Psoas muscle (tissue), 8 donors: ENCODE data around the gene TMUB1. TPM values are rescaled to one million over a fixed set of nuclear protein-coding genes. Genes with fewer than 3 reads are reported as not detected.

Source experiments
- ATAC-seq, 4 donors: fragments of 200-7000 bp; cut with Tn5 transposase; one replicate each; pipeline ENCODE4 v1.9.1; 2020; ENCODE audit warnings: moderate library complexity in 3 of 4, mild to moderate bottlenecking in 2 of 4
- DNase-seq, 2 donors: peaks; one replicate each; pipeline ENCODE4 v3.0.0-alpha.2; 2020
- H3K27ac ChIP-seq: fragments of 200-600 bp; one replicate; pipeline ENCODE4 v1.8.0; 2022
- H3K27me3 ChIP-seq, 3 donors: fragments of 200-600 bp in 1 of 3; one replicate each; pipeline versions ENCODE4 v1.6.1 to v1.8.0; 2013 to 2022; ENCODE audit warnings: low read length in 2 of 3, mild to moderate bottlenecking in 2 of 3, moderate library complexity in 1 of 3; ENCODE audit not compliant: insufficient read depth in 3 of 3
- H3K36me3 ChIP-seq, 2 donors: fragments of 200-600 bp in 1 of 2; one replicate each; pipeline versions ENCODE4 v1.6.1 to v1.8.0; 2013 to 2022; ENCODE audit warnings: low read depth in 1 of 2, mild to moderate bottlenecking in 1 of 2, moderate library complexity in 1 of 2; ENCODE audit not compliant: insufficient read depth in 1 of 2
- H3K4me1 ChIP-seq: fragments of 200-600 bp; one replicate; pipeline ENCODE4 v1.8.0; 2022
- H3K4me3 ChIP-seq: fragments of 200-600 bp; one replicate; pipeline ENCODE4 v1.8.0; 2022; ENCODE audit warnings: mild to moderate bottlenecking
- H3K9me3 ChIP-seq: fragments of 200-600 bp; one replicate; pipeline ENCODE4 v1.8.0; 2022
- CTCF ChIP-seq: fragments of 200-600 bp; IDR thresholded peaks from one replicate; pipeline ENCODE4 v1.8.0; 2022; ENCODE audit warnings: antibody characterized with exemption
- WGBS, 3 donors: extraction: QIAGEN DNeasy Blood & Tissue Kit; methylation state at CpG; one replicate each; pipeline versions ENCODE4 v1.1.6 to v1.1.7; 2013; 5-methylcytosine and 5-hydroxymethylcytosine counted together
- intact Hi-C, 2 donors: fragments of 100-400 bp; cut with DNase I; formaldehyde crosslinking; loops; one replicate each; pipeline versions ENCODE4 v1.11.0 to v1.14.2; 2022
- long read RNA-seq, 2 donors: library from polyadenylated mRNA; unstranded; transcript quantifications; one replicate each; pipeline ENCODE4 v2.0.0, GENCODE V29; 2021
- polyA plus RNA-seq, 3 donors: library from polyadenylated mRNA; stranded (reverse); fragments of 200-250 nt; gene quantifications; one replicate each; pipeline ENCODE4 v1.2.3, GENCODE V29; 2013
- total RNA-seq, 4 donors: library from RNA; stranded (reverse); fragmentation: NEBNext Ultra II Directional in 2 of 4; extraction: Animal tissue kit (Norgen Biotek cat#: 25700) in 2 of 4; gene quantifications; one replicate each; pipeline versions ENCODE4 v1.2.1 to v1.2.4, GENCODE V29; 2021 to 2023
- donor health status: healthy with polysubstance abuse.
- donor health status: DM: no; HTN: no; CAD: no; lungs with moderate emphysema.
- donor health status: Bipolar disorder and iron deficiency.
- donor health status: healthy.
- donor health status: DM: yes; HTN: yes; CAD: no.
- donor health status: DM: no; HTN: no; CAD: no.
- donor health status: DM: no; HTN: no; CAD: no.
- donor health status: DM: yes; HTN: yes; CAD: no.

TMUB1 gene
- total RNA-seq, result 10 to 100 TPM; 41.7 to 55.5 (median 44.4) TPM
- 100 to 1,000 TPM in 1 of 3 donors, 10 to 100 TPM in 2; 76.9 to 121 (median 85.3) TPM for polyA plus RNA-seq
- long read RNA-seq, donor 1, transcript TMUB1-203 (2 exons, 1,549 nt), result minor isoform, 7 of 56 reads
- long read RNA-seq, donor 1, transcript TMUB1-201 (3 exons, 1,353 nt), result major isoform, 38 of 56 reads
- long read RNA-seq, donor 1, partial matches to known transcripts, result 0 of 56 reads
- long read RNA-seq, donor 1, other reads (novel, unspliced or antisense), result 10 of 56 reads
- long read RNA-seq, donor 2, transcript TMUB1-203 (2 exons, 1,549 nt), result minor isoform, 20 of 90 reads
- long read RNA-seq, donor 2, transcript TMUB1-201 (3 exons, 1,353 nt), result major isoform, 61 of 90 reads
- long read RNA-seq, donor 2, partial matches to known transcripts, result 5 of 90 reads
- long read RNA-seq, donor 2, other reads (novel, unspliced or antisense), result 3 of 90 reads

DNA sequence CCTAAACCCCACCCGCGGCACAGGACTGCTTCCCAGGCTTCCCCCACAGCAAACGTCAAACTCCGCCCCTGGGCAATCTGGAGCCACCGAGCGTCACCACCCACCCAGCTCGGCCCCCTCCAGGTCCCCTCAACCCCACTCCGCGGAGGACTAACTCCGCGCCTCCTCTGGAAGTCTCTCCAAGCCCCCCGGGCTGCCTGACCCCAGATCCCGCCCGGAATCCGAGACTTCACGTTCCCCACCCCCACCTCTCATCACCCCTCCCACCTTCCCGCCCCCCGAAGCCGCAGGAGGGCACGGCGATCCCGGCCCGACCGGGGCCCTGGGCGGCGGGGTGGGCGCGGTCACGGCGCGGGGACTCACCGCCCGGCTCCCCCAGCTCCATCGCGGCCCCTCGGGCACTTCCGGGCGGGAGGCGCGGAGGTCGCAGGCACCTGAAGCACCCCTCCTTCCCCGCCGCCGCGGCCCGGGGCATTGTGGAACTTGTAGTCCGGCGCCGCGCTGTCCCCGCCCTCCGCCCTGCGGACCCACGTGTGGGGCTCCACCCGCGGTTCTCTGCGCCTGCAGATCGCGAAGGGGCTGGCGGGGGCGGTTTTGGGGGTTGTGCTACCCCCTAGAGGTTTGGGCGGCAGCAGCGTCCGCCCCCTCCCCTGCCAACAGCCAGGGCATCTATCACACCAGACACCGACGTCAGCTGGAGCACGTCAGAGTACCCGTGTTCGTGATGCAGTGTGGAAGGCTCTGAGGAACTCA, at the start of gene TMUB1:
Gene TMUB1 (minus strand): TSS at position 423 of the 753 bp plus-strand sequence. CDS start 930 bp downstream, outside the sequence.
- no peaks in the 10 kb centered on the region for H3K36me3 ChIP-seq
- peak within 1 kb of the TSS; percentile 89 for H3K27ac ChIP-seq
- DNase-seq (peak; percentile 84 to 86), ATAC-seq (peak; percentile 34 to 52 (median 44))
- no peaks in the 10 kb centered on the region for H3K9me3 ChIP-seq
- TF ChIP-seq CTCF, result no peak
- intact Hi-C loops, result no loop called here
- peaks cover 53% of the 10 kb centered on the region for H3K4me1 ChIP-seq
- peak within 1 kb of the TSS; percentile 91 for H3K4me3 ChIP-seq
- WGBS, 3 donors, result 0 to 1% (median 0%) methylated on average over 44 to 69 of the region's 69 CpGs
- no peaks in the 10 kb centered on the region for H3K27me3 ChIP-seq

- intact Hi-C loops, result no loop called here
- TF ChIP-seq CTCF, result no peak
- 88 to 96% (median 91%) methylated on average over 21 of the region's 21 CpGs for WGBS, 3 donors
- Histone ChIP-seq H3K27ac (no peak overlapping the region), H3K27me3 (no peaks in the 10 kb centered on the region), H3K36me3 (peaks cover 0 to 74% of the 10 kb centered on the region in 2 donors), H3K4me3 (no peak overlapping the region), H3K9me3 (no peaks in the 10 kb centered on the region), H3K4me1 (no peaks in the 10 kb centered on the region)
- ATAC-seq (no peak), DNase-seq (peak in 1 of 2 donors; percentile 36)
Measured at GRCh38 chr7:151132461-151133205, 49.3 kb upstream of the TMUB1 start.

DNA sequence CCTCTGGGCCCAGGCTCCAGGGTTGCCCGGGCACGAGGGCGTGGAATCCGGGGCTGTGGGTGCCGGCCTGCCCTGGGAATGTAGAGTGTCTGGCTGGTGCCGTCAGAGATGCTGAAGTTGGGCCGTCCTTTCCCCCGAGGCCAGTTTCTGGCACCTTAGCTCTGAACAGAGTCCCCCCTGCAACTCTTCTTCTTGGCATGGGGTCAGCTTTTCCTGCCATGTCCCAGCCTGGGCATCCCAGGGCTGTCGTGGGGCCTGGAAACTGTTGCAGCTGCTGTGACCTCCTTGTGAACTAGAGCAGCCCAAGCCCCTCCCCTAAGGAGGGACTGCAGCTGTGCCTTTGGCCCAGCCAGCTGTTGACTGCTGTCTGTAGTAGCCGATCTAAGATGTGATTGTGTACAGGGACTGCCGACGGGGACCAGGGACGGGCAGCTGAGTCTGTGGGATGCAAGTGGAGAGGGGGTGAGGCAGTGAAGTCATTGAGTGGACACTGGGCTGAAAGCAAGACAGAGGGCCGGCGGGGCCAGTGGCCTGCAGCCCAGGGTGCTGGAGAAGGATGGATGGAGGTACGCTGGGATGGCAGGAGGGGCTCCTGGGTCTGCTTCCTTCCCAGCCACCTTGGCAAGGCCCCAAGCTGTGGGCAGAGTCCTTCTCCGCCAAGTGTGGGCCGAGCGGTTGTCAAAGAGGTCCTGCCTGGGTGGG, 48.5 kb upstream of the TMUB1 start:
- no peaks in the 10 kb centered on the region for H3K9me3 ChIP-seq
- no peaks in the 10 kb centered on the region for H3K4me1 ChIP-seq
- H3K36me3 ChIP-seq, result peaks cover 0 to 73% of the 10 kb centered on the region in 2 donors
- no peak overlapping the region for H3K4me3 ChIP-seq
- H3K27ac ChIP-seq, result no peak overlapping the region
- 68 to 69% (median 69%) methylated on average over 16 to 19 of the region's 19 CpGs for WGBS, 3 donors
- DNase-seq (peak; percentile 14 to 73), ATAC-seq (peak in 3 of 4 donors; percentile 10 to 39 (median 18))
- no peak for TF ChIP-seq CTCF
- H3K27me3 ChIP-seq, result no peaks in the 10 kb centered on the region
- intact Hi-C loops, result no loop called here

DNA sequence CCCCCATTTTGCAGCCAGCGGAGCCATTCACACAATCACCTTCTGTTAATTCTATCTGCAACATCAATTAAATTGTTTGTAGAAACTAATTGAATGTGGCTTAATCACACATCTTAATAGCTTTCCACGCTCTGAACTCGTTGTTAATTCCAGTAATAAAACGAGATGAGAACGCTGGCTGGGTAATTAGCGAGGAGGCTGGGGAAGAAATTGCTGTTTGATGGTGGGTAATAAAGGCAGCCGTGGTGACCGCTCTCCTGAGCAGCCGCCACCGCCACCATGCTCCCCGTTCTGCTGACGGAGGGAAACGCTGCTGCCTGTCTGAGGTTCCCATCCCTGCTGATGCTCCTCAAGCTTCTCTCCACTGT, 47.9 kb upstream of the TMUB1 start:
- Histone ChIP-seq H3K27me3 (no peaks in the 10 kb centered on the region), H3K36me3 (peaks cover 0 to 68% of the 10 kb centered on the region in 2 donors), H3K27ac (no peak overlapping the region), H3K4me3 (no peak overlapping the region), H3K9me3 (no peaks in the 10 kb centered on the region), H3K4me1 (peaks cover under 1% of the 10 kb centered on the region)
- intact Hi-C loops, result no loop called here
- no peak for DNase-seq
- WGBS, 3 donors, result 84 to 86% (median 85%) methylated on average over 13 of the region's 13 CpGs
- no peak for TF ChIP-seq CTCF
- no peak for ATAC-seq
